Measurements from ENCODE around the gene THUMPD2.
A peak's percentile ranks its signal among the peaks of the same experiment; 100 is the strongest.

The THUMPD2 gene

GRCh38 chr2:39731546-39731945 lies 47.5 kb downstream of the THUMPD2 start:
- H4K91ac ChIP-seq (ENCODE audit: low read depth, low read length), result no peak overlapping the region
- H3K27me3 ChIP-seq (ENCODE audit: insufficient read depth, low read length), result no peaks in the 10 kb centered on the region
- no peak overlapping the region for H3K4me3 ChIP-seq (ENCODE audit: low read depth, low read length)
- peaks cover 3% of the 10 kb centered on the region in 2 experiments for H3K4me1 ChIP-seq (ENCODE audit: control insufficient read depth in 1 of 2, insufficient read depth in 2 of 2, low read length in 2 of 2)
- no peak overlapping the region for H2BK12ac ChIP-seq (ENCODE audit: low read length)
- H2BK120ac ChIP-seq (ENCODE audit: insufficient read depth, low read length, poor library complexity), result no peak overlapping the region
- no peak overlapping the region for H2AFZ ChIP-seq (ENCODE audit: insufficient read depth, low read length, poor library complexity)
- peaks cover 0 to 11% of the 10 kb centered on the region in 2 experiments for H3K36me3 ChIP-seq (ENCODE audit: control insufficient read depth in 1 of 2, insufficient read depth in 2 of 2, low read length in 2 of 2)
- H3K9me3 ChIP-seq (ENCODE audit: insufficient read depth, low read depth, low read length), result peaks cover 3% of the 10 kb centered on the region
- WGBS (ENCODE audit: extremely low coverage, insufficient coverage, insufficient read length), result no CpG with 5 or more reads among the region's 3 CpGs
- no peak overlapping the region for H3K27ac ChIP-seq (ENCODE audit: low read depth, low read length)
- no peak overlapping the region for H3K23ac ChIP-seq (ENCODE audit: low read length)
- H3K9ac ChIP-seq (ENCODE audit: low read length), result no peak overlapping the region
- H2BK5ac ChIP-seq (ENCODE audit: low read depth, low read length, poor library complexity), result no peak overlapping the region
- H3K79me1 ChIP-seq (ENCODE audit: low read length), result peaks cover 7% of the 10 kb centered on the region
- DNase-seq, result no peak
- no peaks in the 10 kb centered on the region for H3K79me2 ChIP-seq (ENCODE audit: control insufficient read depth, insufficient read depth, low read length, poor library complexity)
- no peak overlapping the region for H4K8ac ChIP-seq (ENCODE audit: low read depth, low read length)
- H3K14ac ChIP-seq (ENCODE audit: low read length), result no peak overlapping the region
- no peak overlapping the region for H3K18ac ChIP-seq (ENCODE audit: low read length)
- no peak overlapping the region for H2AK5ac ChIP-seq (ENCODE audit: low read length)
- no peak overlapping the region for H3K4me2 ChIP-seq (ENCODE audit: low read length)
- no peak overlapping the region for H3K4ac ChIP-seq (ENCODE audit: low read depth, low read length)
- no peak overlapping the region for H4K12ac ChIP-seq (ENCODE audit: low read depth, low read length)

- Histone ChIP-seq H3K23ac (ENCODE audit: low read length) (no peak overlapping the region), H2BK12ac (ENCODE audit: low read length) (peak overlapping the region; percentile 70)
- no CpG with 5 or more reads among the region's 2 CpGs for WGBS (ENCODE audit: extremely low coverage, insufficient coverage, insufficient read length)
Observed at GRCh38 chr2:39730685-39731302, 48.3 kb downstream of the THUMPD2 start.

GRCh38 chr2:39730276-39730675 lies 48.8 kb downstream of the THUMPD2 start:
- peaks cover 7 to 11% of the 10 kb centered on the region in 2 experiments for H3K4me1 ChIP-seq (ENCODE audit: control insufficient read depth in 1 of 2, insufficient read depth in 2 of 2, low read length in 2 of 2)
- no CpG with 5 or more reads among the region's 5 CpGs for WGBS (ENCODE audit: extremely low coverage, insufficient coverage, insufficient read length)
- H4K91ac ChIP-seq (ENCODE audit: low read depth, low read length), result no peak overlapping the region

More at GRCh38 chr2:39730685-39731302, 48.3 kb downstream of the THUMPD2 start:
- H3K36me3 ChIP-seq (ENCODE audit: control insufficient read depth in 1 of 2, insufficient read depth in 2 of 2, low read length in 2 of 2), result peaks cover 0 to 10% of the 10 kb centered on the region in 2 experiments
- H4K91ac ChIP-seq (ENCODE audit: low read depth, low read length), result no peak overlapping the region
- H3K27ac ChIP-seq (ENCODE audit: low read depth, low read length), result no peak overlapping the region
- H3K4ac ChIP-seq (ENCODE audit: low read depth, low read length), result no peak overlapping the region
- H2AK5ac ChIP-seq (ENCODE audit: low read length), result no peak overlapping the region
- peak in 1 of 2 donors; percentile 55 for DNase-seq
- no peak overlapping the region for H2BK5ac ChIP-seq (ENCODE audit: low read depth, low read length, poor library complexity)
- no peak overlapping the region for H3K18ac ChIP-seq (ENCODE audit: low read length)
- H3K9ac ChIP-seq (ENCODE audit: low read length), result no peak overlapping the region
- H2AFZ ChIP-seq (ENCODE audit: insufficient read depth, low read length, poor library complexity), result no peak overlapping the region
- H3K79me2 ChIP-seq (ENCODE audit: control insufficient read depth, insufficient read depth, low read length, poor library complexity), result no peaks in the 10 kb centered on the region
- H2BK120ac ChIP-seq (ENCODE audit: insufficient read depth, low read length, poor library complexity), result no peak overlapping the region
- H3K79me1 ChIP-seq (ENCODE audit: low read length), result peaks cover 8% of the 10 kb centered on the region
- no peak overlapping the region for H4K8ac ChIP-seq (ENCODE audit: low read depth, low read length)
- H3K4me2 ChIP-seq (ENCODE audit: low read length), result no peak overlapping the region
- no peak overlapping the region for H4K12ac ChIP-seq (ENCODE audit: low read depth, low read length)
- peaks cover 3 to 7% of the 10 kb centered on the region in 2 experiments for H3K4me1 ChIP-seq (ENCODE audit: control insufficient read depth in 1 of 2, insufficient read depth in 2 of 2, low read length in 2 of 2)
- H3K27me3 ChIP-seq (ENCODE audit: insufficient read depth, low read length), result no peaks in the 10 kb centered on the region
- no peak overlapping the region for H3K14ac ChIP-seq (ENCODE audit: low read length)
- peaks cover 3% of the 10 kb centered on the region for H3K9me3 ChIP-seq (ENCODE audit: insufficient read depth, low read depth, low read length)
- no peak overlapping the region for H3K4me3 ChIP-seq (ENCODE audit: low read depth, low read length)

GRCh38 chr2:39728941-39729351 lies 50.1 kb downstream of the THUMPD2 start:
- DNase-seq, result peak in 1 of 2 donors; percentile 50
- no peaks in the 10 kb centered on the region for H3K79me2 ChIP-seq (ENCODE audit: control insufficient read depth, insufficient read depth, low read length, poor library complexity)
- H3K27me3 ChIP-seq (ENCODE audit: insufficient read depth, low read length), result no peaks in the 10 kb centered on the region
- no peak overlapping the region for H3K4me2 ChIP-seq (ENCODE audit: low read length)
- no peak overlapping the region for H3K23ac ChIP-seq (ENCODE audit: low read length)
- H3K4ac ChIP-seq (ENCODE audit: low read depth, low read length), result peak overlapping the region; percentile 9
- H3K18ac ChIP-seq (ENCODE audit: low read length), result no peak overlapping the region
- H4K8ac ChIP-seq (ENCODE audit: low read depth, low read length), result no peak overlapping the region
- peak overlapping the region; percentile 35 for H3K14ac ChIP-seq (ENCODE audit: low read length)
- H4K12ac ChIP-seq (ENCODE audit: low read depth, low read length), result no peak overlapping the region
- peaks cover 11 to 18% of the 10 kb centered on the region in 2 experiments for H3K4me1 ChIP-seq (ENCODE audit: control insufficient read depth in 1 of 2, insufficient read depth in 2 of 2, low read length in 2 of 2)
- peak overlapping the region; percentile 61 for H2BK120ac ChIP-seq (ENCODE audit: insufficient read depth, low read length, poor library complexity)
- no peak overlapping the region for H2AFZ ChIP-seq (ENCODE audit: insufficient read depth, low read length, poor library complexity)
- no peak overlapping the region for H3K9ac ChIP-seq (ENCODE audit: low read length)
- peak overlapping the region; percentile 31 for H2BK5ac ChIP-seq (ENCODE audit: low read depth, low read length, poor library complexity)
- H3K27ac ChIP-seq (ENCODE audit: low read depth, low read length), result no peak overlapping the region
- peaks cover 3% of the 10 kb centered on the region for H3K9me3 ChIP-seq (ENCODE audit: insufficient read depth, low read depth, low read length)
- peak overlapping the region; percentile 75 for H2BK12ac ChIP-seq (ENCODE audit: low read length)
- no peak overlapping the region for H4K91ac ChIP-seq (ENCODE audit: low read depth, low read length)
- WGBS (ENCODE audit: extremely low coverage, insufficient coverage, insufficient read length), result no CpG with 5 or more reads among the region's 5 CpGs
- H3K79me1 ChIP-seq (ENCODE audit: low read length), result peaks cover 13% of the 10 kb centered on the region
- H3K36me3 ChIP-seq (ENCODE audit: control insufficient read depth in 1 of 2, insufficient read depth in 2 of 2, low read length in 2 of 2), result peaks cover 0 to 3% of the 10 kb centered on the region in 2 experiments
- H3K4me3 ChIP-seq (ENCODE audit: low read depth, low read length), result no peak overlapping the region
- H2AK5ac ChIP-seq (ENCODE audit: low read length), result peak overlapping the region; percentile 64

More at GRCh38 chr2:39730276-39730675, 48.8 kb downstream of the THUMPD2 start:
- Histone ChIP-seq H3K4me3 (ENCODE audit: low read depth, low read length) (no peak overlapping the region), H3K36me3 (ENCODE audit: control insufficient read depth in 1 of 2, insufficient read depth in 2 of 2, low read length in 2 of 2) (peaks cover 0 to 5% of the 10 kb centered on the region in 2 experiments), H2BK5ac (ENCODE audit: low read depth, low read length, poor library complexity) (no peak overlapping the region), H2BK120ac (ENCODE audit: insufficient read depth, low read length, poor library complexity) (no peak overlapping the region), H3K9ac (ENCODE audit: low read length) (no peak overlapping the region), H3K18ac (ENCODE audit: low read length) (no peak overlapping the region), H3K23ac (ENCODE audit: low read length) (no peak overlapping the region), H3K4ac (ENCODE audit: low read depth, low read length) (no peak overlapping the region), H3K27me3 (ENCODE audit: insufficient read depth, low read length) (no peaks in the 10 kb centered on the region), H3K79me1 (ENCODE audit: low read length) (peaks cover 8% of the 10 kb centered on the region), H2BK12ac (ENCODE audit: low read length) (no peak overlapping the region), H3K79me2 (ENCODE audit: control insufficient read depth, insufficient read depth, low read length, poor library complexity) (no peaks in the 10 kb centered on the region), H3K4me2 (ENCODE audit: low read length) (no peak overlapping the region), H4K12ac (ENCODE audit: low read depth, low read length) (no peak overlapping the region), H2AK5ac (ENCODE audit: low read length) (no peak overlapping the region), H3K9me3 (ENCODE audit: insufficient read depth, low read depth, low read length) (peaks cover 3% of the 10 kb centered on the region), H3K27ac (ENCODE audit: low read depth, low read length) (no peak overlapping the region), H4K8ac (ENCODE audit: low read depth, low read length) (no peak overlapping the region), H3K14ac (ENCODE audit: low read length) (no peak overlapping the region), H2AFZ (ENCODE audit: insufficient read depth, low read length, poor library complexity) (no peak overlapping the region)
- DNase-seq, result no peak
